HG03097 (cell line): ENCODE results near the gene ZNF33A.
"Not testable (repeated sequence)": the region's sequence is repeated elsewhere in the genome, so short reads cannot be mapped to it uniquely, and the experiment has no call there.

Source experiments
- ATAC-seq: cut with Tn5 transposase; IDR thresholded peaks from one replicate; pipeline ENCODE4 v1.9.1; 2021; ENCODE audit not compliant: unreplicated experiment, low FRiP score

Gene ZNF33A

DNA sequence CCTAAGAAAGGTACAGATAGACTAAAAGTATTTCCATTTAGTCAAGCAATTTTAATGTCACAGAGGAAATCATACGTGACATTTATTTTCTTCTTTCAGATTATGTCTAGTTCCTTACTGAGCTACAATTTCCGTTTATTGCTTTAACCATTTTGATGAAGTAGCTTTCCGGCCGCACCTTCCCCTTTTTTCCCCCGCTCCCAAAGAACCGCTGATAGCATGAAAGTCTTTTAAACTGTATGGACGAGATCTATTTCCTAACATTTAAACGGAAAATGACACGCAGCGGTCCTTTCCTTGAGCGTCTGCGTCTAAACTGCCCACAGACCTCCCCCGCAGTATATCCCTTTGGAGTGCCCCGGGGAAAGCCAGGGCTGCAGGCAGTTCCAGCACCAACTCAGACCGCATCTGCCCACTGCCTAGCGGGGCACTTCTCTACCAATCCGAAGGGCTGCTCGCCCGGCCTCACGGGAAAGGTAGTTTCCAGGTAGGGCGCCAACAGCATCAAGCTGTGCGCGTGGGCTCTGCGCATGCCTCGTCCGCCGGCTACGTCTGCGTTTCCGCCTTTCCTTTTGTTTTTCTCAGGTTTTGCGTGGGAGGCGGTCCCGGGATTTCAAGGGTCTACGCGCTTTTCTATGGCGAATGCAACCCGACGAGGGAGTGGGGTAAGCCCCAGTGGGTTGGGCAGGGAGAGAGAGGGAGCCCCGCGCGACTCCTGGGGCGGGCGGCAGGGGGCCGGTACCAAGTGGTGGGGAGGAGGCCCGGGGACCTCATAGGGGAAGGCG lies at the start of gene ZNF33A:
TSS of gene ZNF33A (plus strand) at position 557 of the 785 bp plus-strand sequence. CDS start 1,667 bp downstream, outside the sequence.
- ATAC-seq, result peak; percentile 92

DNA sequence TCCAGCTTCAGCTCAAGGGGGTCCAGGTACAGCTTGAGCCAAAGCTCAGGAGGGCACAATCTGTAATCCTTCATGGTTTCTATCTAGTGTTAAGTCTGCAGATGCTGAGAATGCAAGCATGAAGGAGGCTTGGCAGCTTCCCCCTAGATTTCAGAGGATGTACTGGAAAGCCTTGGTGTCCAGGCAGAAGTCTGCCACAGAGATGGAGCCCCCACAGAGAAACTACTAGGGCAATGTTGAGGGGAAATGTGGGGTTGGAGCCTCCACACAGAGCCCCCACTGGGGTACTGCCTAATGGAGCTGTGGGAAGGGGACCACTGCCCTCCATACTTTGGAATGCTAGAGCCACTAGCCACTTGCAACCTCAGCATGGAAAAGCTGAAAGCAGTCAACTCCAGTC lies 45.5 kb upstream of the ZNF33A start:
- ATAC-seq, result no peak

GRCh38 chr10:37972396-37972795 lies 38.1 kb upstream of the ZNF33A start:
- no peak for ATAC-seq

DNA sequence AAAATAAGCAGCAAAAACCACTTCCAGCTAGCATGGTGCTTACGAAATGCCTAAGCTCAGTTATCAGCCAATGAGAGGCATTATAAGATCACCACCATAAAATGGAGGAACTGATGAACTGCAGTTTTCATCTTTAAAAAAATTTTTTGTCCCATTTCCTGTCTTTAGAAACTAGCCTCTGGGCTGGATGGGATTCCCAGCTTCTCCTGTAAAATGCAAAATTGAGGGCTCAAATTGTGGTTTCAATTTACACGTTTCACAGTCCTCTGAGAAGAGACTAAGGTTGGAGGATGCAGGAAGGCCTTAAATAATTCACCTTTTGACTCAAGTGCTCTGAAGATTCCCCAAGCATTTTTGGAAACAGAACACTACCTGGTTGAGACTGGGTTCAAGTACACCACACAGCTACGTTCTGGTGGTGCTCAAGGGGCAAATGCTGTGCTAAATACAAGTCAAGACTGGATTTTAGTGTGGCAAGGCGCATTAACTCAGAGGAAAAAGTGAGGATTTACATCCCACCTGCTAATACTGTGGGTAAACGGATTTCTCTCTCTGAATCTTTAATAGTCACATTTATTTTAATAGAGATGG lies 35.0 kb upstream of the ZNF33A start:
- ATAC-seq, result no peak

GRCh38 chr10:37976091-37976879 lies 34.2 kb upstream of the ZNF33A start, which contains the start of gene ZNF25:
TSS of gene ZNF25 (minus strand) at chr10:37976647. CDS start at chr10:37971722, 4,925 bp downstream.
- peak; percentile 98 for ATAC-seq

DNA sequence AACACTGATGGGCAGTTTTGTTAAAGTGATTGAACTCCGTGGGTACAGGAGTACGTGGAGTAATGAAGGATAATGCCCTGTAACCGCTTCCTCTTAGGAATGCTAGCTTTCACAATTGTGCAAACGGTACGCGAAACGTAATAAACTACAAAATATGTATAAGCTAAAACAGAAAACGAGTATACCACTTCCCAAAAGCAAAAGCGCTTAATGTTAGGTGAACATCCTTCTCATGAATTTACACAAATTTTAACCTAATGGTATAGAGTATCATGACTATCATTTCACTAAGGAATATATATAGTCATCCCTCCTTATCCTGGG lies 33.6 kb upstream of the ZNF33A start:
- no peak for ATAC-seq

GRCh38 chr10:37991655-37992054 lies 18.8 kb upstream of the ZNF33A start:
- no peak for ATAC-seq

DNA sequence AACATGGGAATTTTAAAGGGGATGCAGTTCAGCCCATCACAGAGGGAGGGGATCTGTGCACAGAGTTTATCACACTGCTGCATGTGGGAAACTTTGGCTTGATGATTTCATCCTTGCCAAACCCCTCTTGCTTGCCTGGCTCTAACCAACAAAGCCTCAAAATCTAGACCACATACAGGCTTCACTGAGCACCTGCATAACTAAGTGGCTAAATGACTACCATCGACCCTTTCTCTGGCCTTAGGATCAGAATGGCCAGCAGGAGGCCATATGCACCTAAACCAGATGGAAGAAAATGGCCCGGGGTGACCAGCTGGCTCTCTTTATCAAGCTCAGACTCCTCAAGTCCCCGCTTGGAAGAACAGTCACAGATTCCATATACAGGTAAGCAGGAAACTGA lies 18.4 kb upstream of the ZNF33A start:
- ATAC-seq, result no peak

- ATAC-seq, result not testable (repeated sequence)
Observed at GRCh38 chr10:37998920-37999319, 11.6 kb upstream of the ZNF33A start.

- not testable (repeated sequence) for ATAC-seq
Observed at GRCh38 chr10:38000474-38000873, 10.0 kb upstream of the ZNF33A start.

- ATAC-seq, result no peak
Observed at GRCh38 chr10:38003026-38003425, 7.4 kb upstream of the ZNF33A start.

DNA sequence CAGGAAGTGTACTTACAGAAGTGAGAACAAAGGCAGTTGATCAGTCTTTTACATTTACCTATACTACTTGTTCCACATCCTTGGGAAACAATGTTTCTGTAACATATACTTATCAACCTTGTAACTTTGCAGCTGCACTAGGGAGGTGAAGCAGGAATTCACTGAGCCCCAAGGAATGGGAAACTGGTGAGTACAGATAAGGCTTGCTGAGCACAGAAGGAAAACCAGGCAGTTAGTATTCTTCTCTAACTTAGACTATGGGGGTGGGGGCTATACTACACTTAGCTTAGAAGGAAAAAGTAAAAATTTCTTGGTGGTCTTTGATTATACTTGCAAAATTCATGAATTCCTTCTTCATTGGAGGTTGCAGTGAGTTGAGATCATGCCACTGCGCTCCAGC lies 6.9 kb upstream of the ZNF33A start:
- ATAC-seq, result no peak

DNA sequence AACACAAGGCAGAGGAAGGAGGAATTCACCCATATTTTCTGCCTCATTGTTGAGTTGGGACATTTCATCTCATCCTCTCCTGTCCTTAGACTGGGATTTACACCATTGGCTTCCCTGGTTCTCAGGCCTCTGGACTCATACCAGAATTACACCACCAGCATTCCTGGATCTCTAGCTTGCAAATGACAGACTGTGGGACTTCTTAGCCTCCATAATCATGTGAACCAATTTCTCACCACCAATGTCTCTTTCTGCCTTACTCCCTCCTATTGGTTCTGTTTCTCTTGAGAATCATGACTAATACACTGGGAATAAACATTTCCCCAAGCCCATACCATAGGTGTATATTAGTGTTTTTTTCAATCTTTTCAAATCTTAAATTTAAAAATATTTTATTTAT lies 2.9 kb upstream of the ZNF33A start:
- no peak for ATAC-seq

DNA sequence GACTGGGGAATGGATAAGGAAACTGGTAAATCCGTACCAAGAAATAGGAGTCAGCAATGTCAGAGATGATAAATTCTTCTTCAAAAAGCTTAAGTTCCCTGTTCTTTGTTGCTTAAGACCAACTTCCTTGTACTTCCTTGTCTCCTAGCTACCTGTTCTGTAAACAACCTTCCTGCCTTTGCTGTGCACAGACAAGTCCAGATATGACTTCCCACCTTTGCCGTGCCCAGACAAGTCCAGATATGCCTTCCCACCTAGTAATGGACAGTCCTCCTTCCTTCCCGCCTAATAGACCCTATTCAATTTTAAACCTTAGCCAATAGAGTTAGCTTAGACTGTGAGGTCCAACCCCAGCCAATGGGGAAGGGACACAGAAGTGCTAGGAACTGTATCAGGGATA lies 2.5 kb upstream of the ZNF33A start:
- no peak for ATAC-seq

DNA sequence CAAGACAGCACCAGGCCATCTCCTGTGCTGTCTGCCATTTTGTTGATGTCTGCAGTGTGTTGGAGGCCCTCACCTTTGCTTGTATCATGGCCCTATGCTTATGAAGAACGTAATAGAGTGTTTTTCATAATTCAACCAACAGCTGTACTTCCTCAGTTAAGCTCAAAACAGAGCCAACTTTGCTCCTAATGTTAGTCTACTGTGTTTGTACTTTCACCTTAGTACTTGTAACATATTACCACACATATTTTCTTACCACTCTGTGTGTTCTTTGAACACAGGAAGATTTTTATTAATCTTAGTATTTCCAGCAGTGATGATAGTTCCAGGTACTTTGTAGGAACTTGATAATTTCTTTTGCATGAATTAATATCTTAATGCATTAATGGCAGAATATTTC lies 5.9 kb downstream of the ZNF33A start:
- no peak for ATAC-seq

DNA sequence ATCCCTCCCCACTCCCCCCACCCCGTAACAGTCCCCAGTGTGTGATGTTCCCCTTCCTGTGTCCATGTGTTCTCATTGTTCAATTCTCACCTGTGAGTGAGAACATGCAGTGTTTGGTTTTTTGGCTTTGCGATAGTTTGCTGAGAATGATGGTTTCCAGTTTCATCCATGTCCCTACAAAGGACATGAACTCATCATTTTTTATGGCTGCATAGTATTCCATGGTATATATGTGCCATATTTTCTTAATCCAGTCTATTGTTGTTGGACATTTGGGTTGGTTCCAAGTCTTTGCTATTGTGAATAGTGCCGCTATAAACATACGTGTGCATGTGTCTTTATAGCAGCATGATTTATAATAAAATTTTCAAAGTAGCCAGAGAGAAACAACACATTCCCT lies 8.6 kb downstream of the ZNF33A start:
- not testable (repeated sequence) for ATAC-seq

DNA sequence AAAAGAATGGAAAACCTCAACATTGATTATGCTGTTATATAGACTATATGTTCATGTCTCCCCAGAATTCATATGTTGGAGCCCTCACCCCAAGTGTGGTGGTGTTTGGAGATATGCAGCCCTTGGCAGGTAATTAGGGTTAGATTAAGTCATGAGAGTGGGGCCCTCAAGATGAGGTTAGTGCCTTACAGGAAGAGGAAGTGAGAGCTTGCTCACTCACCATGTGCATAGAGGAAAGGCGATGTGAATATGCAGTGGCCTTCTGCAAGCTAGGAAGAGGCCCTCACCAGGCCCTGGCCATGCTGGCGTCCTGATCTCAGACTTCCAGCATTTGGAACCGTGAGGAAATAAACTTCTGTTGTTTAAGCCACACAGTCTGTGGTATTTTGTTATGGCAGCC lies 14.8 kb downstream of the ZNF33A start:
- peak; percentile 70 for ATAC-seq

- no peak for ATAC-seq
Observed at GRCh38 chr10:38027986-38028385, 17.5 kb downstream of the ZNF33A start.

- no peak for ATAC-seq
Observed at GRCh38 chr10:38032886-38033285, 22.4 kb downstream of the ZNF33A start.

- ATAC-seq, result peak; percentile 81
Observed at GRCh38 chr10:38038107-38038931, 27.8 kb downstream of the ZNF33A start.

DNA sequence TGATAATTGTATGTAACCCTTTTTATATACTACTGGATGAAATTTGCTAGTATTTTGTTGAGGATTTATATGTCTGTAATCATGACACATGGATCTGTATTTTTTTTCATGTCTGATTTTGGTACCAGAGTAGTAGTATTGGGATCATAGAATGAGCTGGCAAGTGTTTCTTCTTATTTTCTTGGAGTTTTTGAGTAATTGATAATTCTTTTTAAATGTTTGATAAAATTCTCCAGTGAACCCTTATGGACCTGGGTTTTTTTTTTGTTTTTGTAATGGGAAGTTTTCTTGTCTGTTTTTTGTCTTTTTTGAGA lies 28.4 kb downstream of the ZNF33A start:
- ATAC-seq, result peak; percentile 22
